Upper lobe of right lung (tissue), 1 donor: ENCODE measurements around the gene WDFY2. TPM values are rescaled to one million over a fixed set of nuclear protein-coding genes. Genes with fewer than 3 reads are reported as not detected.

Experiments
- ATAC-seq: fragments of 200-7000 bp; cut with Tn5 transposase; one replicate; pipeline ENCODE4 v1.9.1; 2020; ENCODE audit warnings: mild to moderate bottlenecking, moderate library complexity
- DNase-seq: peaks from one replicate; pipeline ENCODE4 v3.0.0-alpha.2; 2020
- H3K27ac ChIP-seq: fragments of 200-600 bp; one replicate; pipeline ENCODE4 v1.8.0; 2022
- H3K27me3 ChIP-seq: fragments of 200-600 bp; one replicate; pipeline ENCODE4 v1.8.0; 2022; ENCODE audit warnings: mild to moderate bottlenecking
- H3K36me3 ChIP-seq: fragments of 200-600 bp; one replicate; pipeline ENCODE4 v1.8.0; 2022
- H3K4me1 ChIP-seq: fragments of 200-600 bp; one replicate; pipeline ENCODE4 v1.8.0; 2022
- H3K4me3 ChIP-seq: fragments of 200-600 bp; one replicate; pipeline ENCODE4 v1.8.0; 2022; ENCODE audit warnings: mild to moderate bottlenecking
- H3K9me3 ChIP-seq: fragments of 200-600 bp; one replicate; pipeline ENCODE4 v1.8.0; 2022
- intact Hi-C: fragments of 100-400 bp; cut with DNase I; formaldehyde crosslinking; loops from one replicate; pipeline ENCODE4 v1.11.0; 2022
- total RNA-seq: library from RNA; stranded (reverse); fragmentation: NEBNext Ultra II Directional; extraction: Animal tissue kit (Norgen Biotek cat#: 25700); gene quantifications from one replicate; pipeline ENCODE4 v1.2.1, GENCODE V29; 2021
- TF ChIP-seq, protein P1 (sequence below): fragments of 200-600 bp; IDR thresholded peaks from one replicate; pipeline ENCODE4 v1.8.0; 2022; ENCODE audit warnings: antibody characterized with exemption
- donor health status: DM: no; HTN: yes; CAD: no; lungs with severe emphysema.

Gene WDFY2
- total RNA-seq, 1 donor from 2014 or later, result 13.1 TPM

DNA sequence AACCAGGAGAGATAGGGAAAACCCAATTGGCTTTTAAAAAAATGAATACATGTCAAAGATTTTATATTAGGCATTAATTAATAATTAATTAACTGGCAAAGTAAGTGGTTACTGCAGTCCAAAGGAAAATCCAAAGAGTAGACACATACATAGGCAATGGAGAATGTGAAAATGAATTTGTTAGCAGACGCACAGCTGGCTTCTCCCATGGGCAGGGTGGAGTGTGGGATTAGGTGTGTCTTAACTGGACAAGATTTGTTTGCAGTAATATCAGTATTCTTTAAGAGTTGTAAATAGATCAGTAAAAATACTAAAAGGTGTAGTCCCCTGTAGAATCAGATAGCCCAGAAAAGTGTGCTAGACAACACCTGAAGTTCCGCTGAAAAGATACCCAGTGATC lies 161.0 kb downstream of the WDFY2 start:
- Histone ChIP-seq H3K27ac (no peak overlapping the region), H3K27me3 (no peaks in the 10 kb centered on the region), H3K9me3 (no peaks in the 10 kb centered on the region), H3K4me1 (no peaks in the 10 kb centered on the region), H3K4me3 (no peak overlapping the region), H3K36me3 (no peaks in the 10 kb centered on the region)
- TF ChIP-seq, protein P1, sequence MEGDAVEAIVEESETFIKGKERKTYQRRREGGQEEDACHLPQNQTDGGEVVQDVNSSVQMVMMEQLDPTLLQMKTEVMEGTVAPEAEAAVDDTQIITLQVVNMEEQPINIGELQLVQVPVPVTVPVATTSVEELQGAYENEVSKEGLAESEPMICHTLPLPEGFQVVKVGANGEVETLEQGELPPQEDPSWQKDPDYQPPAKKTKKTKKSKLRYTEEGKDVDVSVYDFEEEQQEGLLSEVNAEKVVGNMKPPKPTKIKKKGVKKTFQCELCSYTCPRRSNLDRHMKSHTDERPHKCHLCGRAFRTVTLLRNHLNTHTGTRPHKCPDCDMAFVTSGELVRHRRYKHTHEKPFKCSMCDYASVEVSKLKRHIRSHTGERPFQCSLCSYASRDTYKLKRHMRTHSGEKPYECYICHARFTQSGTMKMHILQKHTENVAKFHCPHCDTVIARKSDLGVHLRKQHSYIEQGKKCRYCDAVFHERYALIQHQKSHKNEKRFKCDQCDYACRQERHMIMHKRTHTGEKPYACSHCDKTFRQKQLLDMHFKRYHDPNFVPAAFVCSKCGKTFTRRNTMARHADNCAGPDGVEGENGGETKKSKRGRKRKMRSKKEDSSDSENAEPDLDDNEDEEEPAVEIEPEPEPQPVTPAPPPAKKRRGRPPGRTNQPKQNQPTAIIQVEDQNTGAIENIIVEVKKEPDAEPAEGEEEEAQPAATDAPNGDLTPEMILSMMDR, result no peak
- ATAC-seq (no peak), DNase-seq (no peak)
- intact Hi-C loops, result no loop called here

DNA sequence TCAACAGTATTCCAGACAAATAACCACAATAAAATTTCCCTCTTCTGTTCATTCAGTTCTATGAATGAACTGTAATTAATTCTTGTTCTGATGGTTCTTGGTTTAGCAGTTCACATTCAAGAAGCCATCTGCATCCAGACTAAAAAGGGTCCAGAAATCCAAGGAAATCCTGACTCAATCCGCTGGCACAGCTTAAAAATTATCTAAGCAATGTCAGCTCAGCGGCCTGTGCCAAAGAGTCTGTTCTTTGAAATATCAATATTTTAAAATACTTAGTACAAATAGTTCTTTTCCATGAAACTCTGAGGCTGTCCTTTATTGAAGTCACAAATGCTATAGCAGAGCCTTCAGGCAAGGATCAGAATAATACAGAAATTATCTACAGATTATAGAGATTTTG lies 162.5 kb downstream of the WDFY2 start:
- H3K4me3 ChIP-seq, result no peak overlapping the region

DNA sequence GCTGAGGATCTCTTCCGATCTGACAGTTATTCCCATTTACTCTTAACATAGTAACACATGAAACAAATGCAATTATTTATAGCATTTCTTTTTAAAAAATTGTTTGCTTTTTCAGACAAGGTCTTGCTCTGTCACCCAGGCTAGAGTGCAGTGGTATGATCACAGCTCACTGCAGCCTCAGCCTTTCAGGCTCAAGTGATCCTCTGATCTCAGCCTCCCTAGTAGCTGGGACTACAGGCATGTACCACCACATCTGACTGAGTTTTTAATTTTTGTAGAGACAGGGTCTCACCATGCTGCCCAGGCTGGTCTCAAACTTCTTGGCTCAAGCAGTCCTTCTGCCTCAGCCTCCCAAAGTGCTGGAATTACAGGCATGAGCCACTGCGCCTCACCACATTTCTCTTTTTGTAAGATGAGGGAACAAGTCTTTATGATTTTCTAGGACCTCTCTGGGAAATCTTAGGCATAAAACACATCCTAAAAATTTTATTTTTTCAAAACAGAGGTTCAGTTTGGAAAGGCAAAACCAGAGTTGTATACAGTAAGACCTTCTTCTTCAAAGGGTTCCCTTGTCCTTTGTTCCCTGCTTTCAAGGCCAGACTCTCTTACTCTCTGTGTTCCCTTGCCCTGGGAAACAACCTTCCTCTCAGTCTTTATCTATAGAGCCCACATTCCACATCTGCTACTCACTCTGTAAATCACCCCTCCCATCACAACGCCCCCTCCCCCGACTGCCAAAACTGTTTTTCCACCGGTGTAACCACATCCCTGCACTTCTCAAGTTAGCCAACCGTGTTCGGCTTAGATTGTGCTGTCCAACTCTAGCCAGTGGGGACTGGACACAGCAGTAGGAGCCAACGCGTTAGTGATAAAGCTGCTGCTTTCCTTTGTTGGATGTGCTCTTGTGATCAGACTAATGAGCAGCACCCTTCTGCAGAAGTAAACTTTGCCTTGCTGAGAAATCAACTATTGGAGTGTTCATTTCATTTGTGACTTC lies 163.5 kb downstream of the WDFY2 start:
- no peak overlapping the region for H3K27ac ChIP-seq
- ATAC-seq (no peak), DNase-seq (no peak)
- no peaks in the 10 kb centered on the region for H3K4me1 ChIP-seq
- H3K36me3 ChIP-seq, result peaks cover 18% of the 10 kb centered on the region
- no peak overlapping the region for H3K4me3 ChIP-seq
- H3K9me3 ChIP-seq, result no peaks in the 10 kb centered on the region
- TF ChIP-seq, protein P1, result no peak
- intact Hi-C loops, result no loop called here
- no peaks in the 10 kb centered on the region for H3K27me3 ChIP-seq

More for the DNA sequence above, 162.5 kb downstream of the WDFY2 start:
- TF ChIP-seq, protein P1, result no peak
- Histone ChIP-seq H3K27ac (no peak overlapping the region), H3K9me3 (no peaks in the 10 kb centered on the region), H3K4me1 (no peaks in the 10 kb centered on the region), H3K27me3 (no peaks in the 10 kb centered on the region), H3K36me3 (peaks cover 10% of the 10 kb centered on the region)
- intact Hi-C loops, result no loop called here
- no peak for DNase-seq
- no peak for ATAC-seq

DNA sequence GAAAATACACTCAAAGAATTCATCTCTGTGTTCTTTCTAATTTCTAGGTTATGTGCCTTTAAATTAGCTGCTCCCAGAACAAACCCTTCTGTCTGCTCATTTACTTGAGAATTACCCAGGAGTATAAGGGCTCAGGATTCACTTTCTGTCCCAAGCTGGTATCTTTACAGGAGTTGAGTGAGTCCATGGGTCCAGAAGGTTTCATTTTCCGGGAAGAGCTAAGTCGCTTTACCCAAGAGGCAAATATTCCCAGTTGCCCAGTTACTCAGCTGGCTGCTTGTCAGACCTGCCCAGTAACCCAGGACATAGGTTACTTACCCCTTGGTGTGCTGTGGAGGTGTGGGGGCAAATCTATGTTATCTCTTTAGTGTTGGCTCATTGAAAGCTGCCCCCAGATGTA lies 172.4 kb downstream of the WDFY2 start:
- H3K4me3 ChIP-seq, result no peak overlapping the region
- no peaks in the 10 kb centered on the region for H3K9me3 ChIP-seq
- no peaks in the 10 kb centered on the region for H3K27me3 ChIP-seq
- ATAC-seq (no peak), DNase-seq (no peak)
- H3K36me3 ChIP-seq, result peaks cover 69% of the 10 kb centered on the region
- no peaks in the 10 kb centered on the region for H3K4me1 ChIP-seq
- TF ChIP-seq, protein P1, result no peak
- intact Hi-C loops, result no loop called here
- no peak overlapping the region for H3K27ac ChIP-seq

DNA sequence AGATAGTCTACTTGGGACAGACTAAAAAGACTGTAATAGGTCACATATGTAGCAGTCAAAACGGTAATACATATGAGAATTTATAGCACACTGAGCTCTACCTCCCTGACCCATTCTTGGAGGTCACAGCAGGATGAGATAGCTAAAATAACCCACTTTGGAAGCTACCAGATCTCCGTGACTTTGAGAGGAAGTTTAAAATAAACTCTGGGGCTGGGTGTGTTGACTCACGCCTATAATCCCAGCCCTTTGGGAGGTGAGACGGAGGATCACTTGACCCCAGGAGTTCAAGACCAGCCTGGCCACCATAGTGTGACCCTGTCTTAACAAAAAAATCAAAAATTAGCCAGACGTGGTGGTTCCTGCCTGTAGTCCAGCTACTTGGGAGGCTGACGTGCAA lies 174.4 kb downstream of the WDFY2 start:
- ATAC-seq, result no peak

More for the DNA sequence above, 174.4 kb downstream of the WDFY2 start:
- DNase-seq, result no peak
- Histone ChIP-seq H3K4me3 (no peak overlapping the region), H3K27ac (no peak overlapping the region), H3K9me3 (no peaks in the 10 kb centered on the region), H3K4me1 (no peaks in the 10 kb centered on the region), H3K27me3 (no peaks in the 10 kb centered on the region), H3K36me3 (peaks cover 59% of the 10 kb centered on the region)
- TF ChIP-seq, protein P1, result no peak
- intact Hi-C loops, result no loop called here
